Measurements from ENCODE around the gene L1CAM. TPM values are rescaled to one million over a fixed set of nuclear protein-coding genes. Genes with fewer than 3 reads are reported as not detected.

Gene L1CAM
- total RNA-seq, 1 experiment from 2014 or later: 0.30 TPM

DNA sequence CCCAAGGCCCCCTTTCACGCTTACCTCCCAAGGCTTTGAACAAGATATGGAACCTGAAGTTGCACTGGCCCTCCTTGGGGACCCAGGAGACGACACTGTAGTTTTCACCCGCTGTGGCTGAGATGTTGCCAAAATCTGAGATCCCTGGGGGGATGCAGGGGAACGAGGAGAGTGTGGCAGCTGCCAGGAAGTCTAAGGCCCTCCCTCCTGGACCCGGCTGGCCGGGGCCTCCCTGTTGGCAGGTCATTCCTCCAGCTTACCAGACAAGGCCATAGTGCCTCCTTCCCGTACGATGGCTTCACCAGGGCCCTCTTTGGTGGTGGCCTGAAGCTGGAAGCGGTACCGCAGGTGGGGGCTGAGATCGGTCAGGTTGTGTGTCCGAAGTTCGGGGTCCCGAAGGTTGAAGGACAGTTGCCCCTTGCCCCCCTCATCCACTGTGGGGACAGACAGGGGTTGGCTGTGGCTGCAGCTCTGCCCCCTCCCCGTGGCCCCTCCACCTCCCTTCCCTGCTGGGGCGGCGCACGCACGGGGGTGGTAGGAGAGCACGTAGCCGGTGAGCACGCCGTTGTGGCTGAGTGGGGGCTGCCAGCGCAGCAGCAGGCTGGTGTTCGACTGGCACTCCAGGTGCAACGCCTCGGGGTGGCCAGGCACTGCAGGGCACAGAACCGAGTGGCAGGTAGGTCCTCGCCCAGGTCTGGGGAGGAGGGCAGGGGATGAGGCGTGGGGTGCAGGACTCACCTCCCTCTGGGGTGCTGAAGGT, 21.2 kb downstream of the L1CAM start:
- H3K36me3 ChIP-seq: no peaks in the 10 kb centered on the region
- DNase-seq: no peak

DNA sequence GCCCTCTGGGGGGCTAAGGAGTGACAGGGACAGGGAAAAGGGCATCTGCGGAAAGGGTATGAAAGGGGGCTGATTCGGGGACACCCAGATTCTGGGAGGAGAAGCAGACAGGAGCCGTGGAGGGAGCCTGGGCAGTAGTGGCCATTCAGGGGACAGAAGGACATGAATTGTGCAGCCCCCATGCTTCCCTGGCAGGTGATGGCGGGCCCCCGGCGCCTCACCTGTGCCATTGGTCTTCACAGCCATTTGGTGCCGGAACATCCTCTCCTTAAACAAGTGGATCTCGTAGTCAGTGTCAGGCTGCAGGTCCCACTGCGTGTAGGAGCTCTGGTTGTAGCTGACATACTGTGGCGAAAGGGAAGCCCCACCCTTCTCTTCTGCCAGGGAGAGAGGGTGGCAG, 21.9 kb downstream of the L1CAM start:
- Histone ChIP-seq H3K9me3 (no peaks in the 10 kb centered on the region), H3K27me3 (no peaks in the 10 kb centered on the region), H3K36me3 (no peaks in the 10 kb centered on the region), H3K4me3 (no peak overlapping the region)
- DNase-seq: no peak

More for the DNA sequence above, 21.2 kb downstream of the L1CAM start:
- Histone ChIP-seq H3K9me3 (no peaks in the 10 kb centered on the region), H3K4me3 (no peak overlapping the region), H3K27me3 (no peaks in the 10 kb centered on the region)

DNA sequence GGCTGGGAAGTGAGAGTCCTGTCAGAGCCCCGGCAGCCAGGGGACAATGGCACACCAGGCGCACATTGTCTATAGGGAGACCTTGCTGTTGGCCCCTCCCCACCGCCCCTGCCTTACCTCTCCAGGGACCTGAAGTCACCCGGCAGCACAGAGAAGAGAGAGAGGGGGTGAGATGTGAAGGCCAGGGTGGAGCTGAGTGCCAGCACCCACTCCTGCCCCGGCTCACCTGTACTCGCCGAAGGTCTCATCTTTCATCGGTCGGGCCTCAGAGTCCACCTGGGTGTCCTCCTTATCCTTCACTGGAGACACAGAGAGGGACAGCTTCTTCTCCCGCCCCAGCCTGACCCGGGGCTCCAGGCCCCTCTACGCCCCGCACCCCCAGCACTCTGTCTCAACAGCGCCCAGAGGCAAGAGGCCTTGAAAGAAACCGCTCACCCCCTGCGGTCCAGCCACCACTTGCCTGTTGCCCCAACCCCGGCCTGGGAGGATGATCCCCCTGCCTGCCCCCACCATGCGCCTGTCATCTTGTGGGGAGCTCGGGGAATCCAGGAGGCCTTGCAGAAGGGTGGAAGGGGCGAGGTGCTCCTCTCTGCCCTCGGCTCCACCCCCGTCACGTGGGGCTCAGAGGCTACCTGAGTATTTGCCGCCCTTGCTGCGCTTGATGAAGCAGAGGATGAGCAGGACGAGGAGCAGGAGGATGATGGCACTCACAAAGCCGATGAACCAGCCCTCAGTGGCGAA, 22.6 kb downstream of the L1CAM start:
- no peak for DNase-seq

DNA sequence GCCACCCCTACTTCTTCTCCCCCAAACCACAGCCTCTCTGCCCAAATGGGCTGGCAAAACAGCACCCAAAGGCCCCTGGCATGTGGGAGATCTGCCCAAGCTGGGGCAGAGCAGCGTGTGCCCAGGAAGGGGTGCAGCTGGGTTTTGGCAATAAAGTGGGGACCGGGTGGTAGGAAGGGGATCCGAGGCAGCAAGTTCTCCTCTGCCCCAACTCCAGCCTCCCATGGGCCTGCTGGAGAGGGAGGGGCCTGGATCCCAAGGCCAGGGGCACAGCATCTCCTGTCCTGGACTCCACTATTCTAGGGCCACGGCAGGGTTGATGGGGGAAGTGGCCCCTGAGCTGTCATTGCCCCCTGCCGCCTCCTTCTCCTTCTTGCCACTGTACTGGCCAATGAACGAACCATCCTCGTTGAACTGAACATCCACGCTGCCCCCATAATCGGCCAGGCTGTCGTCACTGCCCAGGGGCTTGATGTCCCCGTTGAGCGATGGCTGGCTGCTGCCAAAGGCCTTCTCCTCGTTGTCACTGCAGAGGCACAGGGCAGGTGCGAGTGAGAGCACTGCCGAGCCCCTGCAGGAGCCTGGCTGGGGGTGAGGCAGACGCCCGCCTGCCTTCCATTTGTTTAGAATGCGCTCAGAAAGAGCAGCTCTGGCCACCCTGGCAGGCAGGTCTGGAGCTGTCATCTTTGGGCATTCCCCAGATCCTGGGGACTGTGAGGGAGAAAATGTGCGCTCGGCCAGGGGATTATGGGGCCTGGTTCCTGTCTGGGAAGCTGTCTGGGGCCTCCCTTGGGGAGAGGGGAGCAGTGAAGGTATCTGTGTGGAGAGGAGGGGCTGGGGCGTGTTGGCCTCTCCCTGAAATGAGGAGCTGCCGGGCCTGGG, 23.4 kb downstream of the L1CAM start:
- Histone ChIP-seq H3K4me3 (no peak overlapping the region), H3K36me3 (no peaks in the 10 kb centered on the region), H3K27me3 (no peaks in the 10 kb centered on the region; the same call in 1 of the 2 replicates), H3K9me3 (no peaks in the 10 kb centered on the region)
- DNase-seq: no peak

More for the DNA sequence above, 22.6 kb downstream of the L1CAM start:
- no peaks in the 10 kb centered on the region for H3K36me3 ChIP-seq
- no peak overlapping the region for H3K4me3 ChIP-seq
- H3K9me3 ChIP-seq: no peaks in the 10 kb centered on the region
- no peaks in the 10 kb centered on the region for H3K27me3 ChIP-seq

DNA sequence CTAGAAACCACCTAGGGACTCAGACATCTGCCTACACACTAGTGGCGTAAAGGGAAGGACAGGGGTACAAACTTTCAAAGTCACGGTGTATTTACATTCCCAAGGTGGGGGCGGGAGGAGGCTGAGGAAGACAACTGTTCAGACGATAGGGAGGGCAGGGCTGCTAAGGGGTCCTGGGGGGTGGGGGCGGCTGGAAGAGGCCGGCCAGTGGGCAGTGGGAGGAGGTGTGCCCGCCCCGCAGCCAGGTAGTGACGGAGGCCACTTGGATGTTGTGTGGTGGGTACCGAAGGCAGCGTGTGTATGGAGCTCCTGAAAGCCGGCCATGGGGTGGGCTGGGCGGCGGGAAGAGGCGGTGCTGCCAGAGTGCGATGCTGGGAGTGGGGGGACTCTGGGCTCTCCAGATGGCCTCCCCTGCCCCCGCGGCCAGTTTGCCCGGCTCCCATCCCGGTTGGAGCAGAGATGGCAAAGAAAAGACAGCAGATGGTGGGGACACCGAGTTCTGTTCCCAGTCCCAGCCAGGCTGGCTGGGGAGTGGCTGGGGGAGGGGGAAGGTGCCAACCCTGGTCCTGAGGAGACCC, 24.2 kb downstream of the L1CAM start:
- no peak overlapping the region for H3K4me3 ChIP-seq
- DNase-seq: no peak
- no peaks in the 10 kb centered on the region; the same call in 1 of the 2 replicates for H3K27me3 ChIP-seq
- no peaks in the 10 kb centered on the region for H3K9me3 ChIP-seq
- no peaks in the 10 kb centered on the region for H3K36me3 ChIP-seq

DNA sequence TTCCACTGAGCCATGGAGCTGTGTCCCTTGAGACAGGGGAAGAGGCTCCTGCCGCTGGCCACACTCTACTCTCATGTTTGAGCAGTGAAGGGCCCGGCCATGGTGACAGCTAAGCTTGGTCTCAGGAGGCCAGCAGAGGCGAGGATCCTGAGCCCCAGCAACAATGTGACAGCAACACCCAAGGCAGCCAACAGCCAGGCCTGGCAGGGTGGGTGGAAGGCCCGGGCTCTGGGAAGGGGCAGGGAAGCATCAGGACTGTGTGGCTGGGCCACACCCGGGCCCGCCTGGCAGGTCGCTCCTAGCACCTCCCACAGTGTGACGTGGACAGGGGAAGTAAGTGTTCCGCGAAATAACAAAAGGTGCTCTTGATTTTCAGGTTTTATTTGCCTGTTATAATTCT, 24.8 kb downstream of the L1CAM start:
- H3K9me3 ChIP-seq: no peaks in the 10 kb centered on the region
- no peaks in the 10 kb centered on the region for H3K36me3 ChIP-seq
- no peak overlapping the region for H3K4me3 ChIP-seq
- H3K27me3 ChIP-seq: no peaks in the 10 kb centered on the region; the same call in 1 of the 2 replicates
- DNase-seq: no peak

DNA sequence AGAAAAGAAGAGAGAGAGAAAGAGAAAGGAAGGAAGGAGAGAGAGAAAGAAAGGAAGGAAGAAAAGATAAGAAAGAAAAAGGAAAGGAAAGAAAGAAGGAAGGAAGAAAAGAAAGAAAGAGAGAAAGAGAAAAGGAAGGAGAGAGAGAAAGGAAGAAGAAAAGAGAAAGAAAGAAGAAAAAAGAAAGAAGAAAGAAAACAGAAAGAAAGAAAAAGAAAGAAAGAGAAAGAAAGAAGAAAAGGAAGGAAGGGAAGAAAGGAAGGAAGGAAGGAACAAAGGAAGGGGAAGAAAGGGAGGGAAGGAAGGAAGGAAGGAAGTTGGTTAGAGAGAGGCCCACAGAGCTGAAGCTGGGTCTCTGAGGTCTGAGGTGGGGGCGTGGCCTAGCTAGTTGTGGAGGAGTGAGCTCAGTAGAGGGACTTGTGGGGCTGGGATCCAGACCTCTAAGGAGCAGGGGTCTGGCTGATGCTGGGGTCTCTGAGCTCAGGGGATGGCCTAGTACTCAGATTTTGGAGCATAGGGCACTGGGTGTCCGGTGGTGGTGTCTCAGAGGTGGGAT, 28.5 kb downstream of the L1CAM start:
- Histone ChIP-seq H3K27me3 (no peaks in the 10 kb centered on the region; the same call in 1 of the 2 replicates), H3K4me3 (no peak overlapping the region), H3K36me3 (no peaks in the 10 kb centered on the region), H3K9me3 (no peaks in the 10 kb centered on the region)
- no peak for DNase-seq

DNA sequence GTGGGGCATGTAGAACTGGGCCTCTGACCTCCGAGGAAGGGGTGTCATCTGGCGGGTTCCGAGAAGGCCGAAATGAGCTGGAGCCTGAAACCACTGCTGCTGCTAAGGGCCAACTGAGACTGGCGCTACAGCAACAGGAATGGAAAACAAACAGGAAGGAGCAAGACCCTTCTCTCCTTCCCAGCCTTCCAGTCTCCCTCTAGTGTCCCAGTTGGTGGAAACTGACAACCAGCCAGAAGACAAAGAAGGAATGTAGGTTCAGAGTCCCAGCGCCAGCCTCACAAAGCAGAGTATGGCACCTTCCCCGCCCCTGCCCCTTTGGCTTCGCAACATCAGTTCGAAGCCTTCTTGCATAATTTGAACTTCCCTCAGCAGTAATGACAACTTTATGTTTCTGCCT, 31.3 kb downstream of the L1CAM start:
- H3K9me3 ChIP-seq: no peaks in the 10 kb centered on the region
- no peaks in the 10 kb centered on the region for H3K36me3 ChIP-seq
- DNase-seq: no peak
- H3K27me3 ChIP-seq: no peaks in the 10 kb centered on the region; the same call in 1 of the 2 replicates
- H3K4me3 ChIP-seq: no peak overlapping the region

DNA sequence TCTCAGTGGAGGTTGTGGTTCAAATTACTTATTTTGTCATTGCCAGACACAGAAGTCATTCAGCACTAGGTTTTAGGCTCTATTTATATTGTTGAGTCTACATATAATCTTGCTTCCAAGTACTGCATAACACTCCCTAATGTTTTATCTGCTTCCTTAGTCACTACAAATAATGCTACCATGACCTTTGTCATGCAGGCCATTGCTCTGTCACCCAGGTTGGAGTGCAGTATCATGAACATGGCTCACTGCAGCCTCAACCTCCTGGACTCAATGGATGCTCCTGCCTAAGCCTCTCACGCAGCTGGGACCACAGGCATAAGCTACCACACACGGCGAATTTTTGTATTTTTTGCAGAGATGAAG, 32.1 kb downstream of the L1CAM start:
- H3K27me3 ChIP-seq: no peaks in the 10 kb centered on the region; the same call in 1 of the 2 replicates
- DNase-seq: no peak
- H3K36me3 ChIP-seq: no peaks in the 10 kb centered on the region
- H3K4me3 ChIP-seq: no peak overlapping the region
- no peaks in the 10 kb centered on the region for H3K9me3 ChIP-seq

DNA sequence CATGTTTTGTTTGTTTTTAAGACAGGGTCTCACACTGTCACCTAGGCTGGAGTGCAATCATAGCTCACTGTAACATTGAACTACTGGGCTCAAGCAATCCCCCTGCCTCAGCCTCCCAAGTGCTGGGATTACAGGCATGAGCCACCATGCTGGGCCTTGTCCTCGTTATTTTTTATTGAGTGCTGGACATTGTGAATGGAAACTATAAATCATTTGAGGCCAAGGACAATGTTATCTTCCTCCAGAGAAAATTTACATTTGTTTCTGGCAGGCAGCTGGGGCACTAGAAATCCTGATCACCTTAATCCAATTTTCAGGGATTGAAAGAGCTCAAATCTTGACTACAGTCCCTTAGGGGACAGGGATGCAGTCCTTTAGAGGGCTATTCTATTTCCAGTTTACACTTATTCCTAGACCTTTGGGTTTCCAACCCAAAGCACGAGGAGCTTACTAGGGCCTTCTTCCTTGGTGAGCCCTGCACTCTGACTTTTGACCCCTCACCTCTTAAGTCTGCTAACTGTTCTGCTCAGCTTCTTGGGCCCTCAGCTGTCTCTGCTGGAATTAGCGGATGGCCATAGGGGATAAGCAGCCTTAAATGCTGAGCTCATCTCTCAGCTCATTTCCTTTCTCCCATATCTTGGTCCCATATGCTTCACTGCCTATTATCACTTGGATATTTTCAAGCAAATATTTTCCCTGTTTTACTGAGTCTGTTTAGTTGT, 32.6 kb downstream of the L1CAM start:
- Histone ChIP-seq H3K27me3 (no peaks in the 10 kb centered on the region; the same call in 1 of the 2 replicates), H3K36me3 (no peaks in the 10 kb centered on the region), H3K4me3 (no peak overlapping the region), H3K9me3 (no peaks in the 10 kb centered on the region)
- no peak for DNase-seq

DNA sequence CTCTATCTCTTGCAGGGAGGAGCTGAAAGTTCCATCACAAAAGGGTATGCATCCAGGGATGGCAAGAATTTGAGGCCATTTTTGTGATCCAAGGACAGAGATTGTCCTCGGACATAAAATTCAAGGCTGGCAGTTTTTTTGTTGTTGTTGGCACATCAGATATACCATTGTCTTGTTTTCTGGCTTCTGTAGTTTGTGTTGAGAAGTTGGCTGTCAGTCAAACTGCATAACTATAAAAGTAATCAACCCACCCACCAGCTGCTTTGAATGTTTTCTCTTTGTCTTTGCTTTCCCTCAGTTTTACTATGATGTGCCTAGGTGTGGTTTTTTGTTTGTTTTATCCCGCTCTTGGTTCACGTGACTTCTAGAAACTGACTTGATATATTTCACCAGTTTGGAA, 34.0 kb downstream of the L1CAM start:
- Histone ChIP-seq H3K36me3 (no peaks in the 10 kb centered on the region), H3K4me3 (no peak overlapping the region), H3K27me3 (no peaks in the 10 kb centered on the region), H3K9me3 (no peaks in the 10 kb centered on the region)
- no peak for DNase-seq

DNA sequence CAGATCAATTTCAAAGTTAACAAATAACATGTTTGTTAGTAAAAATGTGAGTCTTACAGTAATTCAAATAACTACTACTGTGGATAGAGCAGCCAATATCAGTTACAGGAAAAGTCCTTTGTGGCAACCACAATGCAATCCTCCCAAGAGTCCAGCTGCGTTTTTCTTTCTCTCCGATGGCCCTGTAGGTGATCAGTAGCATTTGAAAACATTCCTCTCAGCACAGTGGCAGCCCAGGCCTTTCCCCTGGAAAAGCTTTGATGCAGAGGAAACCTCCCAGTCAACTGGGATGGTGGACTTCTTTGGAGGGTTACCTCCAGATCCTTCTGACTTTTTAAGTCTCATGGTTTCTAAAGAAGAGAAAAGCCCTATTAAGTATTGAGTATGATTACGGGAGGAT, 37.6 kb downstream of the L1CAM start:
- DNase-seq: no peak
- Histone ChIP-seq H3K36me3 (no peaks in the 10 kb centered on the region), H3K9me3 (no peaks in the 10 kb centered on the region), H3K27me3 (peaks cover 7% of the 10 kb centered on the region; the same call in 1 of the 2 replicates), H3K4me3 (no peak overlapping the region)

DNA sequence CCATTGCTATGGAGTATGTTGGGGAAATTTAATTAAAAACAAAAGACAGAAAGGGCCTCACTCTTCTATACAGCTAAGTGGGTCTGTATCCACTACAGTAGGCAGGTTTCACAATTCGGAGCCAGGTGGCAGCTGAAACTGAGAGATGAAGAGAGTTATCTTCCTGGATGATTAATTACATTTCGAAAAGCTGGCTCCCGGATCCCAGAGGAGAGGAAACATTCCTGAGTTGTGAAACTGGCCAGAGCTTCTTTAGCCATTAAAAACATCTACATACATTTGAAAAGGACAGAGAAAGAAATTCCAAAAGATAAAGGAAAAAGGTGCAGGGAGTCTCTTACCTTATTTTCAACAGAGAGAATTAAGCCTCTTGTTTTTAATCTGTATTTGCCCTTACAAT, 40.1 kb downstream of the L1CAM start:
- H3K4me3 ChIP-seq: no peak overlapping the region
- peaks cover 7% of the 10 kb centered on the region; the same call in 1 of the 2 replicates for H3K27me3 ChIP-seq
- no peaks in the 10 kb centered on the region for H3K9me3 ChIP-seq
- DNase-seq: no peak
- H3K36me3 ChIP-seq: no peaks in the 10 kb centered on the region

DNA sequence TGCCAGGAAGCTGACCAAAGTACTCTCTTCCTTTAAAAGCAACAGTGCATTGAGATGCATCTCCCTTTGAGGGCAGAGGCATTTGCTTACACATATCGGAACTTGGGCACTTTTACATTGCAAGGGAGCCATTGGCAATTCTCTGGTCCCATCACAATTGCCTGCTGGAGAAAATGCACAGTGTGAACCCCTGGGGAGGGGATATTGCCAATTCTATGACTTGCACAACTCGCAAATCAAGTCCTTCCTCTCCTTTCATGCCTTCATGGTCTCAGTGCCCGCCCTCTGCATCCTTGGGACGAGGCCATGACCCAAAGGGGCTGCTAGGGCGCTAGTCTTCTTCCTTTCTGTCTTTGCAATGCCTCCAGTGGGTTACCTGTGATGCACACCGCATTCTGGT, 40.8 kb downstream of the L1CAM start:
- H3K27me3 ChIP-seq: peaks cover 7% of the 10 kb centered on the region; the same call in 1 of the 2 replicates
- DNase-seq: no peak

DNA sequence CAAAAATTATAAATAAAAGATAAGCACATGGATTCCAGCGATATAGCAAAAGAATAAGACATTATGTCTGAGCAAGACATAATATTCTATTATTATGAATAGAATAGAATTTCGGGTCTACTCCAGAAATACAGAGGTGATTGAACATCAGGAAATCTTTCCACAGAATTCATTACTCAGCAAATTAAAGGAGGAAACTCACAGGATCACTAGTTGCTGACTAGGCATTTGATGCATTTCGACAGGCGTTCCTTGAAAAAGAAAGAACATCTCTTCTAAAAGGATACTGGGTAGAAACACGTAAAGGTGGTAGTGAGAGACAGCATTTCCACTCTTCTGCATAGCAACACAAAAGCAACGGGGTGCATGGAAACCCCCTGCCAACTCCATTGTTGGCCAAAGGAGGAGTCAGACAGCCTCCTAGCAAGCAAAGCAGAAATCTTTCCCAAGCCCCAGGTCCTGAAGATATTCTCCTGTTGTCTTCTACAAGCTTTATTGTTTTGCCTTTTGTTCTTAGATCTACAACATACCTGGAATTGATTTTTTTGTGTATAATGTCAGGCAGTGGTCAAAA, 41.4 kb downstream of the L1CAM start:
- Histone ChIP-seq H3K4me3 (no peak overlapping the region), H3K36me3 (no peaks in the 10 kb centered on the region), H3K27me3 (peaks cover 7% of the 10 kb centered on the region; the same call in 1 of the 2 replicates), H3K9me3 (no peaks in the 10 kb centered on the region)
- no peak for DNase-seq

More for the DNA sequence above, 40.8 kb downstream of the L1CAM start:
- Histone ChIP-seq H3K36me3 (no peaks in the 10 kb centered on the region), H3K9me3 (no peaks in the 10 kb centered on the region), H3K4me3 (no peak overlapping the region)
